T-helper 2 cell treated with Interferon-gamma antibody and Interleukin-4, amounts not matched to agents 5 μg/mL and 100 μg/mL, for 36 hours (primary cell): ENCODE measurements around the gene ME3.
A peak's percentile ranks its signal among the peaks of the same experiment; 100 is the strongest.

Source experiments
- DNase-seq: peaks from one replicate; pipeline ENCODE4 v3.0.0; 2021; ENCODE audit warnings: low spot score
- H3K27ac Mint-ChIP-seq: one replicate; pipeline ENCODE4 v1.8.0; 2021; ENCODE audit warnings: mild to moderate bottlenecking, mixed read lengths
- H3K27me3 Mint-ChIP-seq: one replicate; pipeline ENCODE4 v1.8.0; 2021; ENCODE audit warnings: low read depth, mixed read lengths
- H3K36me3 Mint-ChIP-seq: one replicate; pipeline ENCODE4 v1.8.0; 2021; ENCODE audit warnings: low read depth, mixed read lengths
- H3K4me1 Mint-ChIP-seq: one replicate; pipeline ENCODE4 v1.8.0; 2021; ENCODE audit warnings: low read depth, mixed read lengths
- H3K4me3 Mint-ChIP-seq: one replicate; pipeline ENCODE4 v1.8.0; 2022; ENCODE audit warnings: mild to moderate bottlenecking, moderate library complexity, mixed read lengths
- H3K9me3 Mint-ChIP-seq: one replicate; pipeline ENCODE4 v1.8.0; 2021; ENCODE audit warnings: mixed read lengths

Gene ME3

GRCh38 chr11:86672007-86672621 is at the start of gene ME3:
Gene ME3, minus strand, starts transcription at chr11:86672616.
- H3K27ac Mint-ChIP-seq: no peak within 1 kb of the TSS
- H3K4me3 Mint-ChIP-seq: peak within 1 kb of the TSS; percentile 71
- H3K4me1 Mint-ChIP-seq: peaks cover 4% of the 10 kb centered on the region
- H3K9me3 Mint-ChIP-seq: no peaks in the 10 kb centered on the region
- no peaks in the 10 kb centered on the region for H3K36me3 Mint-ChIP-seq
- peaks cover 40% of the 10 kb centered on the region for H3K27me3 Mint-ChIP-seq
- peak; percentile 22 for DNase-seq

- Mint-ChIP-seq H3K4me3 (no peak overlapping the region), H3K27ac (no peak overlapping the region), H3K9me3 (peaks cover 17% of the 10 kb centered on the region), H3K27me3 (peaks cover 3% of the 10 kb centered on the region), H3K36me3 (no peaks in the 10 kb centered on the region), H3K4me1 (no peaks in the 10 kb centered on the region)
- no peak for DNase-seq
These were observed 49.6 kb upstream of the ME3 start for GRCh38 chr11:86722006-86722405.

- Mint-ChIP-seq H3K4me3 (no peak overlapping the region), H3K27ac (no peak overlapping the region), H3K9me3 (peaks cover 17% of the 10 kb centered on the region), H3K27me3 (peaks cover 3% of the 10 kb centered on the region), H3K36me3 (no peaks in the 10 kb centered on the region), H3K4me1 (no peaks in the 10 kb centered on the region)
- DNase-seq: no peak
These were observed 48.1 kb upstream of the ME3 start for GRCh38 chr11:86720546-86720945.

DNA sequence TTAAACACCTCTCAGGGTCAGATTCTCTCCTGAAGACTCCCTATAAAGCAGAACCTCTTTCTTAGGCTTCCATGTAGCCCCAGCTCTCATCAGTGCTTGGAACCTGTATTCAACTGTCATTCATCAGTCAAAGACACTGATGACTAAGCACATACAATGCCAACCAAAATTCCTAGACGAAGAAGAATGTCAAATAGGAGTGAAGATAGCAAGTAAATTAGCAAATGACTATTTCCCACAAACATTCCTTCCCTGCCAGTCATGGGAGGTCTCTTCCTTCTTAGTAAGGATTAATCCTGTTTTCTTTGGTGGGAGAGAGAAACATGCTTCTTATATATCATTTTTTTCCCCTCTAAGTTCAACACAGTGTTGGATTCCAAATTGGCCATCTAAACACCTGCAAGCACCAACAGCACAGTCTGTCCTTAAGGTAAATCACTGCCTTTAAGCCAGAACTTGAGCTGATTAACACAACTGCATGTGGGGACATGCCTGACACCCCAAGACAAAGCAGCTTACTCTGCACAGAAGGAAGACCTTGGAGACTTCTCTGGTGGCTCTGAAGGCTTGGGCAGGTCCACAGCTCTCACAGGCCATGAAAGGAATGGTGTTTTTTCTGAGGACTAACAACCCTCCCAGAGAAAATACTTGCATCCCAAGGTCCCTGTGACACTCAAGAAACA is 47.5 kb upstream of the ME3 start:
- no peak overlapping the region for H3K4me3 Mint-ChIP-seq
- H3K4me1 Mint-ChIP-seq: no peaks in the 10 kb centered on the region
- DNase-seq: no peak
- no peaks in the 10 kb centered on the region for H3K36me3 Mint-ChIP-seq
- H3K27me3 Mint-ChIP-seq: peaks cover 3% of the 10 kb centered on the region
- H3K27ac Mint-ChIP-seq: no peak overlapping the region
- peaks cover 17% of the 10 kb centered on the region for H3K9me3 Mint-ChIP-seq

- no peak for DNase-seq
- no peak overlapping the region for H3K27ac Mint-ChIP-seq
- no peak overlapping the region for H3K4me3 Mint-ChIP-seq
- no peaks in the 10 kb centered on the region for H3K4me1 Mint-ChIP-seq
- H3K36me3 Mint-ChIP-seq: no peaks in the 10 kb centered on the region
- H3K9me3 Mint-ChIP-seq: peaks cover 17% of the 10 kb centered on the region
- peaks cover 3% of the 10 kb centered on the region for H3K27me3 Mint-ChIP-seq
These were observed 46.6 kb upstream of the ME3 start for GRCh38 chr11:86718999-86719398.

GRCh38 chr11:86718521-86718920 is 46.1 kb upstream of the ME3 start:
- DNase-seq: no peak
- Mint-ChIP-seq H3K27me3 (peaks cover 3% of the 10 kb centered on the region), H3K4me3 (no peak overlapping the region), H3K36me3 (no peaks in the 10 kb centered on the region), H3K27ac (no peak overlapping the region), H3K9me3 (peaks cover 17% of the 10 kb centered on the region), H3K4me1 (no peaks in the 10 kb centered on the region)

DNA sequence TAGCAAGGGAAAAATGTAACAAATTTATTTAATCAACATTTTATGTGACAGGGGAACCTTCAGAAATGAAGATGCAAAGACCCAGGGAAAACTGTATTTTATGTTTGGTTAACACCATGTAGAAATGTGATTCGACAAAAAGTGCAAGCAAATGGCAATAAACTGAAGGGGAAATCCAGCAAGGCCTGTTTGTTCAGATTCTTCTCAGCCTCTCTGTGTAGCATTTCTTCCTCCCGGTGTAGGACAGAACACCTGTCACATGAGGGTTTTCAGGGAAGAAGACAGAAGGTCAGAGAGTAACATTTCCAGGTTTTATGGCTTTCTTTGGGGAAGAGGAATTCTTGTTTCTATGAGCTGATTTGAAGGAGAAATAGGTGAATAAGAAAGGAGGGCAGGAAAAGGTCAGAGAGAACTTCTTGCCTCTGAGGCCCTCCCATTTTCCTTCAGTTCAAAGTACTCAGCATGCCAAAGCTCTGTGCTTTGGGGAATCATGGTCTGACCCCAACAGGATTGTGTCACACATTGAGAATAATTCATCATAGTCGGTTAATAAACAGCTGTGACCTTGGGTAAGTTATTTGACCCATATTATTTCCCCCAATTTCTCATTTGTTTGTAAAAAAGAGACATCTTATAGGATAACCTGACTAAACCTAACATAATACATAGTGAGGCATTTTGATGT is 45.5 kb upstream of the ME3 start:
- no peak for DNase-seq
- H3K27ac Mint-ChIP-seq: no peak overlapping the region
- peaks cover 3% of the 10 kb centered on the region for H3K27me3 Mint-ChIP-seq
- H3K9me3 Mint-ChIP-seq: peaks cover 12% of the 10 kb centered on the region
- no peaks in the 10 kb centered on the region for H3K4me1 Mint-ChIP-seq
- no peaks in the 10 kb centered on the region for H3K36me3 Mint-ChIP-seq
- no peak overlapping the region for H3K4me3 Mint-ChIP-seq

GRCh38 chr11:86715611-86716010 is 43.2 kb upstream of the ME3 start:
- H3K4me1 Mint-ChIP-seq: no peaks in the 10 kb centered on the region
- no peak overlapping the region for H3K4me3 Mint-ChIP-seq
- no peaks in the 10 kb centered on the region for H3K9me3 Mint-ChIP-seq
- DNase-seq: no peak
- no peaks in the 10 kb centered on the region for H3K27me3 Mint-ChIP-seq
- H3K36me3 Mint-ChIP-seq: no peaks in the 10 kb centered on the region
- H3K27ac Mint-ChIP-seq: no peak overlapping the region

- no peaks in the 10 kb centered on the region for H3K9me3 Mint-ChIP-seq
These were observed 41.1 kb upstream of the ME3 start for GRCh38 chr11:86713552-86713951.

GRCh38 chr11:86710936-86711335 is 38.5 kb upstream of the ME3 start:
- Mint-ChIP-seq H3K9me3 (no peaks in the 10 kb centered on the region), H3K4me1 (no peaks in the 10 kb centered on the region), H3K27ac (no peak overlapping the region), H3K36me3 (no peaks in the 10 kb centered on the region), H3K27me3 (peaks cover 7% of the 10 kb centered on the region), H3K4me3 (no peak overlapping the region)
- DNase-seq: no peak

More at GRCh38 chr11:86713552-86713951, 41.1 kb upstream of the ME3 start:
- no peak for DNase-seq
- Mint-ChIP-seq H3K4me1 (no peaks in the 10 kb centered on the region), H3K27ac (no peak overlapping the region), H3K27me3 (peaks cover 3% of the 10 kb centered on the region), H3K36me3 (no peaks in the 10 kb centered on the region), H3K4me3 (no peak overlapping the region)

DNA sequence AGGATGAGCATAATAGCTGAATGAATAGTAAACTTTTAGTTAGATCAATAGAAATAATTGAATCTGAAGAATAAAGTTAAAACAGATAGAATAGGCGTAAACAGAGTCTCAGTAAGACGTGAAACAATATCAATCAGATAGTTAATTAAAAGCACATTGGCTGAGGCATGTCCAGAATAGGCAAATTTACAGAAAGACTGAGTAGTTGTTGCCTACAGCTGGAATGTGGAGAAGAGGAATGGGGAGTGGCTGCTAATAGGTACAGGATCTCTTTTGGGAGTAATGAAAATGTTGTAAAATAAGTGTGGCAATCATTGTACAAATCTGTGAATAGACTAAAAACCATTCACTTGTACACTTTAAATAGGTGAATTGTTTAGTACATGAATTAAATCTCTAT is 36.3 kb upstream of the ME3 start:
- Mint-ChIP-seq H3K9me3 (no peaks in the 10 kb centered on the region), H3K36me3 (no peaks in the 10 kb centered on the region), H3K27ac (no peak overlapping the region), H3K4me3 (no peak overlapping the region), H3K27me3 (peaks cover 7% of the 10 kb centered on the region), H3K4me1 (no peaks in the 10 kb centered on the region)
- no peak for DNase-seq

- H3K27me3 Mint-ChIP-seq: peaks cover 7% of the 10 kb centered on the region
- H3K4me1 Mint-ChIP-seq: no peaks in the 10 kb centered on the region
- H3K9me3 Mint-ChIP-seq: no peaks in the 10 kb centered on the region
- no peaks in the 10 kb centered on the region for H3K36me3 Mint-ChIP-seq
- DNase-seq: no peak
- H3K4me3 Mint-ChIP-seq: no peak overlapping the region
- H3K27ac Mint-ChIP-seq: no peak overlapping the region
These were observed 34.1 kb upstream of the ME3 start for GRCh38 chr11:86706338-86707131.

DNA sequence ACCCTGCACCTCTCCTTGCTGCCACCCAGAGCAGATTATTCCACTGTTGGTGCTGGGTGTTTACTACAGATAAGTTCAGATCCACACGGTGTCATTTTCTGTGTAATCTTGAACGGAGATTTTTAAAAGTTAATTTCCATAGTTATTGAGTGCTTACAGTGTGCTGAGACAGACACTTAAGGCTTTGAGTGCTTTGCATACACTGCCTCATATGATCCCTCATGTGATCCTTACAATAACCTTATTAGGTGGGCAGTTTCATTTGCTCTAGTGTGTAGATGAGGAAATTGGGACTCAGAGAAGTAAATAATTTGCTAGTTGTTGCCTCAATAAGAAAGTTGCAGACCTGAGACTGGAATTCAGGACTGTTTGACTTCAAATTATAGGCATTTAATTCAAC is 32.3 kb upstream of the ME3 start:
- Mint-ChIP-seq H3K36me3 (no peaks in the 10 kb centered on the region), H3K4me3 (no peak overlapping the region), H3K27ac (no peak overlapping the region), H3K27me3 (peaks cover 6% of the 10 kb centered on the region), H3K9me3 (no peaks in the 10 kb centered on the region), H3K4me1 (no peaks in the 10 kb centered on the region)
- DNase-seq: no peak

GRCh38 chr11:86703987-86704386 is 31.6 kb upstream of the ME3 start:
- Mint-ChIP-seq H3K4me3 (no peak overlapping the region), H3K27me3 (peaks cover 5% of the 10 kb centered on the region), H3K9me3 (no peaks in the 10 kb centered on the region), H3K27ac (no peak overlapping the region), H3K36me3 (no peaks in the 10 kb centered on the region), H3K4me1 (no peaks in the 10 kb centered on the region)
- no peak for DNase-seq
